ENCODE results near the gene WDR13. TPM values are rescaled to one million over a fixed set of nuclear protein-coding genes. Genes with fewer than 3 reads are reported as not detected.

Gene WDR13
- total and polyA plus RNA-seq, 4 donors, result 25.4 to 73.7 (median 38.5) TPM

DNA sequence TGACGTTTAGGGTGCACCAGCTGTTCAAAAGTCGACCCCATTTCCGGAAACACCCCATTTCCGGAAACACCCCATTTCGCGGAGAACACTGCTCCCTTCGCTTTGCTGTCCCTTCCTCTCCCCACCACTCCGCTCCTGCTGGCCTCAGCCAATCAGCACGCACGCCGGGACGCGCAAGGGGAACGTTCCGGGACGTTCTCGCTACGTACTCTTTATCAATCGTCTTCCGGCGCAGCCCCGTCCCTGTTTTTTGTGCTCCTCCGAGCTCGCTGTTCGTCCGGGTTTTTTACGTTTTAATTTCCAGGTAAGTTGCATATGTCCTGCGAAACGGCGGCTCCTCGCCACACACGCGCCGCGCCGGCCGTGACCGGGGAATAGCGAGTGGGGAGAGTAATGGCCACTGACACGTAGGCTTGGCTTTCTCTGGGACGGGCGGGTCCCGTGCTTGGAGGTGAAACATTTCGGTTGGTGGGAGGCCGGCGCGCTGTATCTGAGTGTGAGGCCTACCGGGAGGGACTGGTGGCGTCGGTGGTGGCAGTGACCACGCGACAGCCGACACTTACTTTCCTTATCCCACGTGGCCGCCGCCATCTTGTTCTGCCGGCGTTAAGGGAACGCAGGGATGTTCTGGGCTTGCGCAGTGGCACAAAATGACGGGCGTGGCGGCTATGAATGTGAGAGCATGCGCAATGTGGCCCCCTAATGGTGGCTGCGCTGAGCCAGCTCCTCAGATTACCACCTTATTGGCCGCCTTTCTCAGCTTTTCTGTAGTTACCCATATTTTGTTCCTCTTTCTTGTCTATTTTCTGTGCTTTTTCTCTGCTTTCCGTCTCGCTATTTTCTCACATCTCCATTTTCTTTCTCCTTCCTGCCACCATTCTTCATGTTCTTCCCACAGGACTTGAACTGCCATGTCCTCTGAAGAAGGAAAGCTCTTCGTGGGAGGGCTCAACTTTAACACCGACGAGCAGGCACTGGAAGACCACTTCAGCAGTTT, 22.7 kb upstream of the WDR13 start, which contains the start of gene RBM3:
Gene RBM3, plus strand, starts transcription at position 215 of the 997 bp plus-strand sequence. Its CDS starts 697 bp downstream, at position 912.
- Histone ChIP-seq H3K27ac (ENCODE audit: low read depth in 1 of 2, low read length in 2 of 2) (peak within 1 kb of the TSS; percentile 99), H3K4me3 (ENCODE audit: low read depth in 1 of 3, low read length in 3 of 3) (peak within 1 kb of the TSS; percentile 52 to 95 (median 85)), H3K4me1 (ENCODE audit: control insufficient read depth in 4 of 4, insufficient read depth in 4 of 4, low read length in 3 of 4) (peaks cover 2 to 14% (median 5%) of the 10 kb centered on the region in 4 donors), H3K36me3 (ENCODE audit: control insufficient read depth in 4 of 4, insufficient read depth in 3 of 4, low read depth in 1 of 4, low read length in 3 of 4) (peaks cover 5 to 31% (median 22%) of the 10 kb centered on the region in 4 donors), H3K9me3 (ENCODE audit: control insufficient read depth in 4 of 4, low read length in 3 of 4) (no peaks in the 10 kb centered on the region), H3K9ac (ENCODE audit: low read depth in 1 of 2, low read length in 2 of 2) (peak within 1 kb of the TSS; percentile 69 to 95), H3K27me3 (ENCODE audit: control insufficient read depth in 4 of 4, insufficient read depth in 4 of 4, low read length in 3 of 4) (no peaks in the 10 kb centered on the region)
- DNase-seq (ENCODE audit: low spot score), result peak; percentile 87
- under 1% methylated on average over 71 of the region's 71 CpGs for WGBS
- TF ChIP-seq RXRA (IDR thresholded peaks at IDR 0.05), result peak in 1 of 2 donors; percentile 29
- TF ChIP-seq JUND (IDR thresholded peaks at IDR 0.05), result no peak
- peak; percentile 55 for TF ChIP-seq NR2F2 (IDR thresholded peaks at IDR 0.05)
- TF ChIP-seq, protein P1, sequence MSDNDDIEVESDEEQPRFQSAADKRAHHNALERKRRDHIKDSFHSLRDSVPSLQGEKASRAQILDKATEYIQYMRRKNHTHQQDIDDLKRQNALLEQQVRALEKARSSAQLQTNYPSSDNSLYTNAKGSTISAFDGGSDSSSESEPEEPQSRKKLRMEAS (IDR thresholded peaks at IDR 0.05), result peak; percentile 77
- TF ChIP-seq, protein P2, sequence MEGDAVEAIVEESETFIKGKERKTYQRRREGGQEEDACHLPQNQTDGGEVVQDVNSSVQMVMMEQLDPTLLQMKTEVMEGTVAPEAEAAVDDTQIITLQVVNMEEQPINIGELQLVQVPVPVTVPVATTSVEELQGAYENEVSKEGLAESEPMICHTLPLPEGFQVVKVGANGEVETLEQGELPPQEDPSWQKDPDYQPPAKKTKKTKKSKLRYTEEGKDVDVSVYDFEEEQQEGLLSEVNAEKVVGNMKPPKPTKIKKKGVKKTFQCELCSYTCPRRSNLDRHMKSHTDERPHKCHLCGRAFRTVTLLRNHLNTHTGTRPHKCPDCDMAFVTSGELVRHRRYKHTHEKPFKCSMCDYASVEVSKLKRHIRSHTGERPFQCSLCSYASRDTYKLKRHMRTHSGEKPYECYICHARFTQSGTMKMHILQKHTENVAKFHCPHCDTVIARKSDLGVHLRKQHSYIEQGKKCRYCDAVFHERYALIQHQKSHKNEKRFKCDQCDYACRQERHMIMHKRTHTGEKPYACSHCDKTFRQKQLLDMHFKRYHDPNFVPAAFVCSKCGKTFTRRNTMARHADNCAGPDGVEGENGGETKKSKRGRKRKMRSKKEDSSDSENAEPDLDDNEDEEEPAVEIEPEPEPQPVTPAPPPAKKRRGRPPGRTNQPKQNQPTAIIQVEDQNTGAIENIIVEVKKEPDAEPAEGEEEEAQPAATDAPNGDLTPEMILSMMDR (IDR thresholded peaks at IDR 0.05; ENCODE audit: low read depth, low read length, missing input control), result peak; percentile 30
- peak; percentile 70 for TF ChIP-seq TAF1 (conservative IDR thresholded peaks at IDR 0.05)
- no peak for TF ChIP-seq FOXA1 (IDR thresholded peaks at IDR 0.05)
- TF ChIP-seq HNF4G (IDR thresholded peaks at IDR 0.05), result no peak
- peak; percentile 69 for TF ChIP-seq SP1 (IDR thresholded peaks at IDR 0.05)
- TF ChIP-seq HNF4A (conservative IDR thresholded peaks at IDR 0.05), result no peak
- TF ChIP-seq EGR1 (IDR thresholded peaks at IDR 0.05; ENCODE audit: low read depth in 2 of 2), result peak; percentile 28 to 54
- TF ChIP-seq, protein P3, sequence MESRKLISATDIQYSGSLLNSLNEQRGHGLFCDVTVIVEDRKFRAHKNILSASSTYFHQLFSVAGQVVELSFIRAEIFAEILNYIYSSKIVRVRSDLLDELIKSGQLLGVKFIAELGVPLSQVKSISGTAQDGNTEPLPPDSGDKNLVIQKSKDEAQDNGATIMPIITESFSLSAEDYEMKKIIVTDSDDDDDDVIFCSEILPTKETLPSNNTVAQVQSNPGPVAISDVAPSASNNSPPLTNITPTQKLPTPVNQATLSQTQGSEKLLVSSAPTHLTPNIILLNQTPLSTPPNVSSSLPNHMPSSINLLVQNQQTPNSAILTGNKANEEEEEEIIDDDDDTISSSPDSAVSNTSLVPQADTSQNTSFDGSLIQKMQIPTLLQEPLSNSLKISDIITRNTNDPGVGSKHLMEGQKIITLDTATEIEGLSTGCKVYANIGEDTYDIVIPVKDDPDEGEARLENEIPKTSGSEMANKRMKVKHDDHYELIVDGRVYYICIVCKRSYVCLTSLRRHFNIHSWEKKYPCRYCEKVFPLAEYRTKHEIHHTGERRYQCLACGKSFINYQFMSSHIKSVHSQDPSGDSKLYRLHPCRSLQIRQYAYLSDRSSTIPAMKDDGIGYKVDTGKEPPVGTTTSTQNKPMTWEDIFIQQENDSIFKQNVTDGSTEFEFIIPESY (IDR thresholded peaks at IDR 0.05), result no peak
- TF ChIP-seq, protein P4, sequence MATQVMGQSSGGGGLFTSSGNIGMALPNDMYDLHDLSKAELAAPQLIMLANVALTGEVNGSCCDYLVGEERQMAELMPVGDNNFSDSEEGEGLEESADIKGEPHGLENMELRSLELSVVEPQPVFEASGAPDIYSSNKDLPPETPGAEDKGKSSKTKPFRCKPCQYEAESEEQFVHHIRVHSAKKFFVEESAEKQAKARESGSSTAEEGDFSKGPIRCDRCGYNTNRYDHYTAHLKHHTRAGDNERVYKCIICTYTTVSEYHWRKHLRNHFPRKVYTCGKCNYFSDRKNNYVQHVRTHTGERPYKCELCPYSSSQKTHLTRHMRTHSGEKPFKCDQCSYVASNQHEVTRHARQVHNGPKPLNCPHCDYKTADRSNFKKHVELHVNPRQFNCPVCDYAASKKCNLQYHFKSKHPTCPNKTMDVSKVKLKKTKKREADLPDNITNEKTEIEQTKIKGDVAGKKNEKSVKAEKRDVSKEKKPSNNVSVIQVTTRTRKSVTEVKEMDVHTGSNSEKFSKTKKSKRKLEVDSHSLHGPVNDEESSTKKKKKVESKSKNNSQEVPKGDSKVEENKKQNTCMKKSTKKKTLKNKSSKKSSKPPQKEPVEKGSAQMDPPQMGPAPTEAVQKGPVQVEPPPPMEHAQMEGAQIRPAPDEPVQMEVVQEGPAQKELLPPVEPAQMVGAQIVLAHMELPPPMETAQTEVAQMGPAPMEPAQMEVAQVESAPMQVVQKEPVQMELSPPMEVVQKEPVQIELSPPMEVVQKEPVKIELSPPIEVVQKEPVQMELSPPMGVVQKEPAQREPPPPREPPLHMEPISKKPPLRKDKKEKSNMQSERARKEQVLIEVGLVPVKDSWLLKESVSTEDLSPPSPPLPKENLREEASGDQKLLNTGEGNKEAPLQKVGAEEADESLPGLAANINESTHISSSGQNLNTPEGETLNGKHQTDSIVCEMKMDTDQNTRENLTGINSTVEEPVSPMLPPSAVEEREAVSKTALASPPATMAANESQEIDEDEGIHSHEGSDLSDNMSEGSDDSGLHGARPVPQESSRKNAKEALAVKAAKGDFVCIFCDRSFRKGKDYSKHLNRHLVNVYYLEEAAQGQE (IDR thresholded peaks at IDR 0.05), result peak; percentile 61
- TF ChIP-seq FOXA2 (IDR thresholded peaks at IDR 0.05), result no peak
- peak; percentile 99 for TF ChIP-seq YY1 (IDR thresholded peaks at IDR 0.05)
- TF ChIP-seq RAD21 (IDR thresholded peaks at IDR 0.05), result peak; percentile 15 to 29
- peak; percentile 68 to 90 for TF ChIP-seq GABPA (IDR thresholded peaks at IDR 0.05 in 1 of 2, conservative IDR thresholded peaks at IDR 0.05 in 1 of 2)

Measured in liver (tissue), 9 donors.